ENCODE measurements around the gene NOS1AP. TPM values are rescaled to one million over a fixed set of nuclear protein-coding genes. Genes with fewer than 3 reads are reported as not detected.

Gene NOS1AP
- total RNA-seq, 1 experiment from 2014 or later: 5.3 TPM

DNA sequence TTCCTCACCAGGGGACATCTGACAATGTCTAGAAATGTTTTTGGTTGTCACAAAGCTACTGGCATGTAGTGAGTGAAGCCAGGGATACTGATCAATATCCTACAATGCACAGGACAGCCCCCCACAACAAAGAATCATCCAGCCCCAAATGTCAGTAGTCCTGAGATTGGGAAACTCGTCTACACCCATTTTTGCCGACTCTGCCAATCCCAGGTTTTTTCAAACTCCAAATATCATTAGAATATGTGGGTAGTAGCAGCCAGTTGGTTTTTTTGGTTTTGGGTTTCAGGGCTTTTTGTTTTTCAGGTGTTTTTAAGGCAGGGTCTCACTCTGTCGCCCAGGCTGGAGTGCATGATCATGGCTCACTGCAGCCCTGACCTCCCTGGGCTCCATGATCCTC lies 301.2 kb downstream of the NOS1AP start:
- Histone ChIP-seq H3K9me2 (ENCODE audit: insufficient read depth) (no peaks in the 10 kb centered on the region), H3K79me2 (ENCODE audit: insufficient read depth, low read length) (no peaks in the 10 kb centered on the region), H3K4me3 (replicated peaks in 1 of 2; ENCODE audit: low read depth in 1 of 2, low read length in 2 of 2) (no peak overlapping the region), H4K20me1 (ENCODE audit: insufficient read depth) (no peaks in the 10 kb centered on the region), H2AFZ (ENCODE audit: low read depth, low read length, poor library complexity, severe bottlenecking) (no peak overlapping the region), H3K27me3 (ENCODE audit: insufficient read depth, low read length) (no peaks in the 10 kb centered on the region), H3K9me3 (ENCODE audit: control insufficient read depth in 1 of 2, insufficient read depth in 1 of 2, low read depth in 1 of 2, low read length in 2 of 2) (no peaks in the 10 kb centered on the region), H3K9ac (ENCODE audit: low read length) (no peak overlapping the region), H3K4me2 (ENCODE audit: low read length) (no peak overlapping the region), H3K27ac (ENCODE audit: low read depth, low read length) (no peak overlapping the region), H3K36me3 (ENCODE audit: control insufficient read depth in 1 of 2, insufficient read depth in 2 of 2, low read length in 2 of 2) (peaks cover 0 to 3% of the 10 kb centered on the region in 2 experiments; a peak in 1 of 4 replicates), H3K4me1 (ENCODE audit: control insufficient read depth in 1 of 2, insufficient read depth in 2 of 2, low read length in 2 of 2) (peaks cover 13 to 34% of the 10 kb centered on the region in 2 experiments)
- DNase-seq (ENCODE audit: low read depth, low spot score) (no peak), ATAC-seq (no peak)
- ChIA-PET RAD21 (ENCODE audit: low non-redundant PET in 1 of 2, low total read pairs in 2 of 2, uncharacterized antibody in 2 of 2, unreplicated experiment in 2 of 2) (no interaction called here), POLR2A (no interaction called here), CTCF (no interaction called here)
- intact Hi-C loops (cut with micrococcal nuclease): no loop called here
- BruUV-seq (replicated peaks): no TSS peak
- TF ChIP-seq ZFX (IDR thresholded peaks at IDR 0.05) (no peak), TCF7L2 (IDR thresholded peaks at IDR 0.05; ENCODE audit: borderline replicate concordance, extremely low read depth, insufficient read depth, insufficient read length) (no peak), EZH2 (IDR thresholded peaks at IDR 0.05) (no peak), SP1 (IDR thresholded peaks at IDR 0.05; ENCODE audit: low read depth) (no peak), SIN3A (IDR thresholded peaks at IDR 0.05; ENCODE audit: low read depth) (no peak), ELF1 (IDR thresholded peaks at IDR 0.05; ENCODE audit: borderline replicate concordance, low read depth) (no peak)
- TF ChIP-seq, protein P1, sequence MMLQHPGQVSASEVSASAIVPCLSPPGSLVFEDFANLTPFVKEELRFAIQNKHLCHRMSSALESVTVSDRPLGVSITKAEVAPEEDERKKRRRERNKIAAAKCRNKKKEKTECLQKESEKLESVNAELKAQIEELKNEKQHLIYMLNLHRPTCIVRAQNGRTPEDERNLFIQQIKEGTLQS (IDR thresholded peaks at IDR 0.05): no peak

DNA sequence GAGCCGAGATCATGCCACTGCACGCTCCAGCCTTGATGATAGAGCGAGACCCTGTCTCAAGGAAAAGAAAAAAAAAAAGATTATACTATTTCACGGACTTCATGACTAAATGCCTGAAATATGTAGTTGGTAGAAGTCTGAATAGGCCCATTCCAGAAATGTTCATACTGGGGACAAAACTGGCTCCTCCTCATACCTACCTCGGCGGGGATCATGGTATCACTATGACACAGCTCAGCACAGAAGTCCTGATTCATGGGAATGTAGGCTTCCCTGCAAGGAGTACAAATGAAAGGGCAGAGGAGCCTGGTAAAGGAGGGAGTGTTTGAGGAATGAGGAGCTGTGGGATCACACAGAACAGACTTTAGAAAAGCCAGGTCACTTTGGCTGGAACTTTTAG lies 302.1 kb downstream of the NOS1AP start:
- no peaks in the 10 kb centered on the region for H3K27me3 ChIP-seq (ENCODE audit: insufficient read depth, low read length)
- no peaks in the 10 kb centered on the region for H3K9me3 ChIP-seq (ENCODE audit: control insufficient read depth in 1 of 2, insufficient read depth in 1 of 2, low read depth in 1 of 2, low read length in 2 of 2)
- TF ChIP-seq JUND (IDR thresholded peaks at IDR 0.05) (no peak), EZH2phosphoT487 (IDR thresholded peaks at IDR 0.05; ENCODE audit: borderline replicate concordance) (no peak), CBX3 (IDR thresholded peaks at IDR 0.05; ENCODE audit: low read depth) (no peak), POLR2A (IDR thresholded peaks at IDR 0.05; ENCODE audit: borderline replicate concordance, extremely low read depth, insufficient read depth, insufficient read length) (no peak), EZH2 (IDR thresholded peaks at IDR 0.05) (no peak), CEBPB (IDR thresholded peaks at IDR 0.05; ENCODE audit: low read depth) (no peak), FOSL1 (IDR thresholded peaks at IDR 0.05; ENCODE audit: low read depth) (no peak), POLR2AphosphoS5 (IDR thresholded peaks at IDR 0.05; ENCODE audit: low read depth, low read length) (no peak), ZFX (IDR thresholded peaks at IDR 0.05) (no peak), ELF1 (IDR thresholded peaks at IDR 0.05; ENCODE audit: borderline replicate concordance, low read depth) (no peak), ZNF274 (IDR thresholded peaks at IDR 0.05; ENCODE audit: low read depth, low read length) (no peak), EGR1 (IDR thresholded peaks at IDR 0.05; ENCODE audit: low read depth) (no peak)
- TF ChIP-seq, protein P2, sequence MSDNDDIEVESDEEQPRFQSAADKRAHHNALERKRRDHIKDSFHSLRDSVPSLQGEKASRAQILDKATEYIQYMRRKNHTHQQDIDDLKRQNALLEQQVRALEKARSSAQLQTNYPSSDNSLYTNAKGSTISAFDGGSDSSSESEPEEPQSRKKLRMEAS (IDR thresholded peaks at IDR 0.05): no peak
- TF ChIP-seq, protein P3, sequence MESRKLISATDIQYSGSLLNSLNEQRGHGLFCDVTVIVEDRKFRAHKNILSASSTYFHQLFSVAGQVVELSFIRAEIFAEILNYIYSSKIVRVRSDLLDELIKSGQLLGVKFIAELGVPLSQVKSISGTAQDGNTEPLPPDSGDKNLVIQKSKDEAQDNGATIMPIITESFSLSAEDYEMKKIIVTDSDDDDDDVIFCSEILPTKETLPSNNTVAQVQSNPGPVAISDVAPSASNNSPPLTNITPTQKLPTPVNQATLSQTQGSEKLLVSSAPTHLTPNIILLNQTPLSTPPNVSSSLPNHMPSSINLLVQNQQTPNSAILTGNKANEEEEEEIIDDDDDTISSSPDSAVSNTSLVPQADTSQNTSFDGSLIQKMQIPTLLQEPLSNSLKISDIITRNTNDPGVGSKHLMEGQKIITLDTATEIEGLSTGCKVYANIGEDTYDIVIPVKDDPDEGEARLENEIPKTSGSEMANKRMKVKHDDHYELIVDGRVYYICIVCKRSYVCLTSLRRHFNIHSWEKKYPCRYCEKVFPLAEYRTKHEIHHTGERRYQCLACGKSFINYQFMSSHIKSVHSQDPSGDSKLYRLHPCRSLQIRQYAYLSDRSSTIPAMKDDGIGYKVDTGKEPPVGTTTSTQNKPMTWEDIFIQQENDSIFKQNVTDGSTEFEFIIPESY (IDR thresholded peaks at IDR 0.05; ENCODE audit: extremely low read depth, insufficient replicate concordance, low read length): no peak
- TF ChIP-seq, protein P1 (IDR thresholded peaks at IDR 0.05): no peak
- H3K4me2 ChIP-seq (ENCODE audit: low read length): no peak overlapping the region
- intact Hi-C loops (cut with micrococcal nuclease): no loop called here
- H3K27ac ChIP-seq (ENCODE audit: low read depth, low read length): no peak overlapping the region
- no peak overlapping the region for H3K4me3 ChIP-seq (replicated peaks in 1 of 2; ENCODE audit: low read depth in 1 of 2, low read length in 2 of 2)
- BruUV-seq (replicated peaks): no TSS peak
- DNase-seq (ENCODE audit: low read depth, low spot score): no peak
- ChIA-PET RAD21 (ENCODE audit: low non-redundant PET in 1 of 2, low total read pairs in 2 of 2, uncharacterized antibody in 2 of 2, unreplicated experiment in 2 of 2) (no interaction called here), CTCF (no interaction called here), POLR2A (no interaction called here)
- no peak overlapping the region for H3K9ac ChIP-seq (ENCODE audit: low read length)
- peaks cover 13 to 31% of the 10 kb centered on the region in 2 experiments for H3K4me1 ChIP-seq (ENCODE audit: control insufficient read depth in 1 of 2, insufficient read depth in 2 of 2, low read length in 2 of 2)
- H3K9me2 ChIP-seq (ENCODE audit: insufficient read depth): no peaks in the 10 kb centered on the region
- H3K36me3 ChIP-seq (ENCODE audit: control insufficient read depth in 1 of 2, insufficient read depth in 2 of 2, low read length in 2 of 2): peaks cover 0 to 3% of the 10 kb centered on the region in 2 experiments; a peak in 1 of 4 replicates
- H3K79me2 ChIP-seq (ENCODE audit: insufficient read depth, low read length): no peaks in the 10 kb centered on the region
- ATAC-seq: no peak
- no peak overlapping the region for H2AFZ ChIP-seq (ENCODE audit: low read depth, low read length, poor library complexity, severe bottlenecking)
- no peaks in the 10 kb centered on the region for H4K20me1 ChIP-seq (ENCODE audit: insufficient read depth)
